Measurements from ENCODE around the gene KTI12.

Gene KTI12

GRCh38 chr1:51997974-51998382, 35.6 kb downstream of the KTI12 start:
- no peak overlapping the region for H3K27ac ChIP-seq
- TF ChIP-seq ZFX (IDR thresholded peaks at IDR 0.05; ENCODE audit: borderline replicate concordance) (no peak), CTCF (IDR thresholded peaks at IDR 0.05) (no peak)

DNA sequence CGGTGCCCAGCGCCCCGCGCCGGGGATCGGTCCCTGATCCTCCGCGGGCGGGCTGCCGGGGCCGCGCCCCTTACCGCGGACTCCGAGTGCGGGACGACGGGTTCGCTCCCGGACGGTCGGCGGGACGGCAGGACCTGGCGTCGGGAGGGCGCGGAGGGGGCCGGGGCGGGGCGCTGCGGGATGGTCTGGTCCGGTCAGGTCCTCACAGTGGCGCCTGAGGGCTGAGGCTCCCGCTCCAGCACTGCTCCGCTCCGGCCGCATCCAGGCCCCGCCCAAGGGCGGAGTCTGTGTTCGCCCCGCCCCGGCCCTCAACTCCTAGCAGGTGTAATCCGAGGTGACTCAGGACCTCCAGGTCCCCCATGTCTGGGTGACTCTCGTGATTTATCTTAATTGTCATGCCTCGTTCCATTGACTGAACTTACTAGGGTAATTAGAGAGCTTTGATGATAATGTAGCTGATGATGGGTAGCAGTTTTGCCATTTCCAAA, 43.1 kb downstream of the KTI12 start, which contains the start of gene RAB3B:
Gene RAB3B, minus strand, starts transcription at position 223 of the 488 bp plus-strand sequence. CDS start 13,583 bp downstream, outside the sequence.
- peak within 1 kb of the TSS; percentile 43; the same call in 1 of the 2 replicates for H3K27ac ChIP-seq
- TF ChIP-seq ZFX (IDR thresholded peaks at IDR 0.05; ENCODE audit: borderline replicate concordance) (no peak), CTCF (IDR thresholded peaks at IDR 0.05) (no peak)

- H3K27ac ChIP-seq, result peak overlapping the region; percentile 43; the same call in 1 of the 2 replicates
Observed at GRCh38 chr1:51989582-51990477, 43.8 kb downstream of the KTI12 start.

GRCh38 chr1:51988254-51988653, 45.4 kb downstream of the KTI12 start:
- TF ChIP-seq CTCF (IDR thresholded peaks at IDR 0.05) (no peak), ZFX (IDR thresholded peaks at IDR 0.05; ENCODE audit: borderline replicate concordance) (no peak)
- no peak overlapping the region for H3K27ac ChIP-seq

More at GRCh38 chr1:51989582-51990477, 43.8 kb downstream of the KTI12 start:
- TF ChIP-seq ZFX (IDR thresholded peaks at IDR 0.05; ENCODE audit: borderline replicate concordance) (no peak), CTCF (IDR thresholded peaks at IDR 0.05) (no peak)

GRCh38 chr1:51986718-51987117, 46.9 kb downstream of the KTI12 start:
- TF ChIP-seq ZFX (IDR thresholded peaks at IDR 0.05; ENCODE audit: borderline replicate concordance) (no peak), CTCF (IDR thresholded peaks at IDR 0.05) (no peak)
- H3K27ac ChIP-seq, result no peak overlapping the region

- H3K27ac ChIP-seq, result no peak overlapping the region
- TF ChIP-seq ZFX (IDR thresholded peaks at IDR 0.05; ENCODE audit: borderline replicate concordance) (no peak), CTCF (IDR thresholded peaks at IDR 0.05) (no peak)
Observed at GRCh38 chr1:51982161-51982560, 51.4 kb downstream of the KTI12 start.
